ENCODE data around the gene ACTL7B. TPM values are rescaled to one million over a fixed set of nuclear protein-coding genes. Genes with fewer than 3 reads are reported as not detected.

The ACTL7B gene
- total RNA-seq, 1 donor from 2014 or later = 0.13 TPM

GRCh38 chr9:108813951-108814601 is 41.7 kb downstream of the ACTL7B start:
- DNase-seq (ENCODE audit: low spot score) (no peak), ATAC-seq (peak; percentile 79)
- intact Hi-C loops (cut with DNase I) = no loop called here

GRCh38 chr9:108812396-108813025 is 43.3 kb downstream of the ACTL7B start:
- DNase-seq (ENCODE audit: low spot score) (no peak), ATAC-seq (no peak)
- intact Hi-C loops (cut with DNase I) = no loop called here

GRCh38 chr9:108811944-108812343 is 43.8 kb downstream of the ACTL7B start:
- ATAC-seq (no peak), DNase-seq (ENCODE audit: low spot score) (no peak)
- intact Hi-C loops (cut with DNase I) = no loop called here

- DNase-seq (ENCODE audit: low spot score) = no peak
- intact Hi-C loops (cut with DNase I) = no loop called here
- no peak for ATAC-seq
Observed at GRCh38 chr9:108809269-108809668, 46.5 kb downstream of the ACTL7B start.

Other genes with a start within 250 kb of the ACTL7B start
- not detected for gene ACTL7A, start 6.3 kb upstream of the ACTL7B start, total RNA-seq
- 21.8 TPM for gene ELP1, start 78.1 kb upstream of the ACTL7B start, total RNA-seq
- 11.2 TPM for gene ABITRAM, start 78.4 kb upstream of the ACTL7B start, total RNA-seq
- gene CTNNAL1, start 157.5 kb upstream of the ACTL7B start, total RNA-seq = 177 TPM